Stimulated activated CD4-positive, alpha-beta T cell treated with anti-CD3 and anti-CD28 coated beads, Interleukin-4, amount 100 ng/mL, for 1 hour (primary cell): Measurements from ENCODE around the gene PCK1.

ENCODE experiments used
- DNase-seq: peaks from one replicate; pipeline ENCODE4 v3.0.0-alpha.2; 2020

Gene PCK1

DNA sequence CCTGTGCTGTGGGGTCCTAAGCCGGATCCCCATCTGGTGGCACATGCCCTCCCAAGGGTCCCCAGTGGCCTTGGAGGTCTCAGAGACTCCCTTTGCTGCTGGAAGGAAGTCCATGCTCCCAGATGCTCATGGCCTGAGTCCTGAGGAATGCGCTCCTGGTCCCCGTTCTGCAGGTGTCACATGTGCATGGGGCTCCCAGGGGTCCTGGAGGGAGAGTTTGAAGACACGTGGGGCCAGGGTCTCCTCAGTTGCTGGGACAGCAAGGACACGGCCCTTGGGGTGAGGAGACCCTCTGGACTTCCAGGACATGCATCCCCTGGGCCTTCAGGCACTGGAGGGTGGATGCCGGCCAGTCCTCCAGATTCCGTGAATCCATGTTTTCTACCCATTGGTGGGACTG lies 47.6 kb downstream of the PCK1 start:
- no peak for DNase-seq

GRCh38 chr20:57609086-57609841 lies 48.4 kb downstream of the PCK1 start:
- no peak for DNase-seq

GRCh38 chr20:57609842-57610167 lies 48.9 kb downstream of the PCK1 start:
- DNase-seq = no peak

DNA sequence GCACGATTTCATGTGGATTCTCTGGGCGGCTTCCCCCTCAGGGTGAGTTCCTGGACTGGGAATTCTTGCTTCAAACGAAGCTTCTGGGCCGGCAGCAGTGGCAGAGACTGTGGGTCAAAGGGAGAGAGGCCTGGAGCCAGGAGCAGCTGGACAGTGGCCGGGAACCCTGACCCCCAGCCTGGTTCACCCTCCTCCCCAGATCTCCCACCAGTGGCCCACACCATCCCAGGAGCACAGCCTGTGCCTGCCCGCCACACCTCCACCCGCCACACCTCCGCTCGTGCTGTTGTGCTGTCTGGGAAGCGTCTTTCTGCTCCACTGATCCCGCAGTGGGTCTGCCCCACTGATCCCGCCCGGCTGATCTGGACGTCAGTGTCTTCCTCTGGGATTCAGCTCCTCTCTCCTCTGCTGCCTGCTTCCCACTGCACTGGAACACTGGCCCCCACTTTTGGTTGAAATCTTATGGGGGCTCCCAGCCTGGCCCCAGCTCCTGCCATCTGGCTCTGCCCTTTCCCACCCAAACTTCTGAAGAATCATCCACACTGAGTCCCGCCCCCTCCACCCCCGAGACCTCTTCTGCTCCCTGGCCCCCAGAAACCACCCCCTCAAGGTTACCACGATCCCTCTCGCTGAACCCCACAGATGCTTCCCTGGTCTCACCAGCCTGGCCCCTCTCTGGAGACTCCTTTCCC lies 49.5 kb downstream of the PCK1 start:
- DNase-seq = no peak

DNA sequence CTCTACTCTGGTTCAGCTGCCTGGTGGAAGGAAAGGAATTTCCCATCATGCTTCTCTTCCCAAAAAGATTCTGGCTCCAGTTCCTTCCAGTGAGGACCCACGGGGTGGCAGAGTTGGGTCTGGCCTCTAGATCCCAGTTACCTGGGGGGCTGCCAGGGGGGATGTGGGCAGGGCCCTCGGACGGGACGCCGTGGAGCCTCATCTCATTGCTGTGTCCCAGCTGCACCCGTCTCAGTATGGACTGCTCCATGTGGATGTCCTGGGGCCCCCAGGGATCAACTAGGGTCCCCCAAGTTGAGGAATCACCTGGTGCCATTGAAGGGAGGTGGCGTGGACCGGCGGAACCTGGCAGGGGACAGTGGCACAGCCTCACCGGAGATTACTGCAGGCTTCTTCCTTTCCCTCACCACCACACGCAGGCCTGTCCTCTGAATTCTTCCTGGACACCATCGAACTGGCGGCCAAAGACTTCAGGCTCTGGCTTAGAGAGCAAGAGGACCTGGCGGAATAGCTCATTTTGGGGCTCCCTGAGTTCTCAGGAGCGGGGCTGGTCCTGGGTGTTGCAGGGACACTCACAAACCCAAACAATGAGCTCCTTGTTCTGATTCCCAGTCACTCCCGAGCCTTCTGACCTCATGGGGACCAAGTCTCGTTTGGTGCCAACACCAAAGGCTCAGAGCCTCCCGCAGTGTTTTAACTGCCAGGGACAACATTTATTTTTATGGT lies 50.8 kb downstream of the PCK1 start:
- DNase-seq = no peak

DNA sequence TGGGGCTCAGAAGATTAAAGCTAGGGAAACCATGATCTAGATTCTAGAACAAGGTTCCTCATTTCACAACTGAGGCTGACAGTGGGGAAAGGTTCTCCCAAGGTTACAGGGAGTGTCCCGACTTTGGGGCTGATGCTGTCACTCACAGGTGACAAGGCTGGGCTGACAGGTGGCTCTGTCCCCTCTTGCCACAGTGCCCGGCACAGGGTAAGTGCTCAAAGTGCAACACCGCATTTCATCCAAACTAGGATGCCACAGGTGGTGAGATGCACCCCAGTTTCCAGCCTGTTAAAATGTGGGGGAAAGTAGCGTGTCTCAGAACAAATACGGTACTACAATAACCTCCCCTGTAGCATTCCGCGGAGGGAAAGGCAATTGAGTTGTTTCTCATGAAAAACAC lies 51.5 kb downstream of the PCK1 start:
- DNase-seq = no peak

- no peak for DNase-seq
Observed at GRCh38 chr20:57612916-57613315, 52.0 kb downstream of the PCK1 start.

DNA sequence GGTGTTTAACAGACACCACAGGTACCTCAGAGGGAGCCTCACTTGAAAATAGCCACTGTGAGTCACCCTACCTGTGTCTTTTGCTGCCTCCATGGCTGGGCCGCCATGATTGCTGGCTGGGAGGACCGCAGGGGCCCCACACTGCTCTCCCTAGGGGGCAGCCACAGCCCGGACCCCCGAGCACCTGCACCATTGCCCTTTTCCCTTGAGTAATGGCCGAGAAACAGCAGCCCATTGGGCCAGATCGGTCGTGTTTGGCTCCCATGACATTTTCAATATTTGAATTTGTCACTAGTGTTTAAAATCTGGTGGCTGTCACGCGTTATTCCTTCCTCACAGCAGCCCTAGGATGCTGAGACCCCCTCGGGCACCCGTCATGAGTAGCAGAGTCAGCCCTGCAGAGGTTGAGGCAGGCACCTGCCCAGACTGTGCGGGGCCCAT lies 52.6 kb downstream of the PCK1 start:
- no peak for DNase-seq

DNA sequence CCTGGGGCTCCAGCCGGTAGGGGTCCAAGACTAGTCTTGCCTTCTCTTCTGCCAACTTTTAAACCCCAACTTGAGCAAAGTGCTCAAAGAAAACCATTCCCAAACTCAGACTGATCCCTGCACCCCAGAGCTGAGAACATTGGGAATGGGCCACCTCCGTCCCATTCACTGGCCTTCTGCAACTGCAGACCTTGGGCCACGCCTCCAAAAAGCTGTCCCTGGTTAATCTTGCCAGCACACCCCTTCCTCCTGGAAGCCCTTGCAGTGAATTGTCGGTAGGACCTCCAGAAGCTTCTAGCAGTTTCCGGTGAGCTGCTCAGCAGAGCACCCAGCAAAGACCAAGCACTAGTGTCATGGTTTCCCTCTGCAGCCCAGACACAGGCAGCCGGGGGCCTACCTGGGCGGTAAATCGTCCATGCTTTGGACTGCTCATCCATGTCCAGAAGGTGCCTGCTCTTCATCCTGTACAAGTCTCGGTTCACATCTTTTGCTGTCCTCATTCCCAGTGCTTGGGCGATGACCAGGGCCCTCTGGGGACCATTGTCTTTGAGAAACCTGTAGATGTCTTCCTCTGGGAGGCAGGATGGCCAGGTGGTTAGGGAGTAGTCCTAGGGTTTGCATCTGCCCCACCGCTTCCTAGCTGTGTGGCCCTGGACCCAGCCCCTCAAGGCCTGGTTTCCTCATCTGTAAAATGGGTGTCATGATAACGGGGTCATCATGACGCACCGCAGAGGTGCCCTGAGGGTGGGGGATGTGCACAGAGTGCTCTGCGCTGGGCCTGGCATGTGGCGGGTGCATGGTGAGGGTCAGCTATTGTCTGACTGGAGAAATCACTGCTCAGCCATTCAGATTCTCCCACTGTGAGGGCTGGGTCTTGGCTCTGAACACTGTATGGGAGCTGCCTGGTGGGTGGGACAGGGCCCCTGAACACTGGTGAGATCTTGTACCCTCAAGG lies 53.9 kb downstream of the PCK1 start:
- no peak for DNase-seq

DNA sequence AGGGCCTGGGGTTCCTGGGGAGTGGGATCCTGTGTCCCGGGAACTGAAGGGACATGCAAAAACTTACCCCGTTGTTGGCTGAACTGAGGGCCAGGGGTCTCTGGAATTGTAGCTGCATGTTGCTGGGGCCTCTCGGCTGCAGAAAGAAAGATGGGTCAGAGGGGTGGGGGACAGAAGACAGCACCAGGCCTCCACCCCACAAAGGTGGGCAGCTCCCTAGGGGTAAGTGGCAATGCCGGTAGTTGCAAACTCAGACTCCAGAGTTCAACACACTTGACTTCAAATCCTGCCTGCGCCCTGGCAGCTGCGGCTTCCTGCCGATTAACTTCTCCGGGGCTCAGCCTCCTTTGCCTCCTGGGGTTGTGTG lies 54.5 kb downstream of the PCK1 start:
- no peak for DNase-seq

DNA sequence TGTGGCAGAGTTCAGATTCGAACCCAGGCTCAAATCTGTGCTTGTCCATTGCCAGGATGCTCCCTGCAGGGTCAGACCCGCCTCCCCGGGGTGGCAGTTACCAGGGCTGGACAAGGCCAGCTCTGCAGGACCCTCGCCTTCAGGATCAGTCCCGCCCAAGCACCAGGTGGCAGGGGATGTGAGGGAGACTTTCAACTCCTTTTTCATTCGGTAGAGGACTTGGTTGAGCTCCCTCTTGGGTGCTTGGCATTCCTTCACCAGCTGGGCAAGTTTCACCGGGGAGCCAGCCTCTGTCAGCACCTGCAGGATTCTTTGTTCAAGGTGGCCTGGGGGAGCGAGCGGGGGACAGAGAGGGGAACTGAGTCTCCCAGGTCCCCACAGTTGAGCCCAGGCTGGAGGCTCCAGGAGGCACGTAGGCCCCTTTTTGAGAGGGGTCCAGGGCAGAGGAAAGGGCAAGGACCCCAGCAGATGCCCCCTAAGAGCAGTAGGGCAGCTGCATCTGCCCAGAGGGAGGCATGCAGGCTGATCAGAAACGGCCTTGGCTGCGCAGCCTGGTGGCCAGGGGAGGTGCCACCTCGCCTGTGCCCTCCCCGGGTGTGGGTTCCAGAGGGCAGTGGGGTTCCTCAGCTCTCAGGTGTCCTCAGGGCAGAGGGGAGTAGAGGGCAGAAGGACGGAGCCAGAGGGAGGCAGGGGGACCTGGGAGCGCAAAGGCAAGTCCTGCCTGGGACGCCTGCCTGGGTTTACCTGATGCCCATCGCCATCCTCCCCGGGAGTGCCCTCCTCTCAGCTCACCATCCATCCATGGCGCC lies 55.4 kb downstream of the PCK1 start:
- DNase-seq = no peak

GRCh38 chr20:57617079-57617795 lies 56.3 kb downstream of the PCK1 start:
- DNase-seq = no peak
